RWPE2 (cell line): ENCODE measurements around the gene HCST.

Experiments
- ATAC-seq: fragments of 200-7000 bp; cut with Tn5 transposase; 3 replicates; pipeline ENCODE4 v1.9.1; 2021; ENCODE audit warnings: low read depth
- DNase-seq: peaks from one replicate; pipeline ENCODE4 v3.0.0-alpha.2; 2020; ENCODE audit warnings: low spot score
- H3K27ac ChIP-seq: fragments of 450-650 bp; 2 replicates; pipeline ENCODE4 v1.5.1; 2017; ENCODE audit warnings: mild to moderate bottlenecking; ENCODE audit not compliant: poor library complexity, severe bottlenecking
- H3K27me3 ChIP-seq: fragments of 250-450 bp; sonication (Bioruptor Pico); 2 replicates; pipeline ENCODE4 v1.5.1; 2021; ENCODE audit warnings: mild to moderate bottlenecking, moderate library complexity; ENCODE audit not compliant: insufficient read depth, poor library complexity, severe bottlenecking
- H3K36me3 ChIP-seq: fragments of 250-450 bp; sonication (Bioruptor Pico); 2 replicates; pipeline ENCODE4 v1.5.1; 2020; ENCODE audit warnings: low read depth, mild to moderate bottlenecking, moderate library complexity
- H3K4me1 ChIP-seq: fragments of 250-450 bp; sonication (Bioruptor Pico); 2 replicates; pipeline ENCODE4 v1.5.1; 2021; ENCODE audit warnings: mild to moderate bottlenecking, moderate library complexity; ENCODE audit not compliant: insufficient read depth, poor library complexity, severe bottlenecking
- H3K4me3 ChIP-seq: fragments of 250-450 bp; sonication (Bioruptor Pico); 2 replicates; pipeline ENCODE4 v1.5.1; 2021; ENCODE audit warnings: mild to moderate bottlenecking, moderate library complexity; ENCODE audit not compliant: severe bottlenecking
- H3K9me3 ChIP-seq: fragments of 250-450 bp; sonication (Bioruptor Pico); 2 replicates; pipeline ENCODE4 v1.5.1; 2021; ENCODE audit warnings: mild to moderate bottlenecking, moderate library complexity; ENCODE audit not compliant: severe bottlenecking
- TF ChIP-seq, protein P1 (sequence below): fragments of 450-650 bp; IDR thresholded peaks from one replicate; pipeline ENCODE4 v1.5.1; 2017; ENCODE audit warnings: mild to moderate bottlenecking, moderate library complexity; ENCODE audit not compliant: poor library complexity, severe bottlenecking

The HCST gene

DNA sequence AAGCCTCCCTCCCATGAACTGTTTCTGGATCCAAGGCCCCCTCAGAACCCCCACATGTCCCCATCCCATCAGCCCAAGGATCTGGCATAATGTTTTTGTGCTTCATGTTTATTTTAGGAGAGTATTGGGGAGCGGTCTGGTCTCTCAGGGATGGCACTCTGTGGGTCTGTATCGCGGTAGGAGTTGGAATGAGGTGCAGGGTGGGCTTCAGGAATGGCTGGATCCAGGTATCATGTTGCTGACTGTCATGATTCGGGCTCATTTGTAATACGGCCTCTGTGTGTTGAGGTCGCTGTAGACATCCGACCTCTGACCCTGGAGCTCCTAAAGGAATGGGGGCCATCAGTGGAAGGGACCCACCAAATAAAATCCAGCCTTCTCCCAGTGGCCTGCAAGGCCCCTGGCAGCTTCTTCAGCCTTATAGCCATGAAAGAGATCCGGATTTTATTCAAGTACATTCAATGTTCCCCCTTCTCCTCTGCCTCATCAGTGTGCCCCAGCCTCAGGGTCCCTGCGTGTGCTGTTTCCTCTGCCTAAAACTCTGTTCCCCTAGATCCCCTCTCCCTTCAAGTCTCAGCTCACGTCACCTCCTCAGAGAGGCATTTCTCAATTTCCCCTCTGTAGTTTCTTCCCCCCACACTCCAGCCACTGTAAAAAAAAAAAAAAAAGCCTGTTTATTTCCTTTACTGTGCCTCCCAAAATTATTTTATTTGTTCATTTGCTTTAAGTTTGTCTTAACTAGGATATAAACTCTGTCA, 2.2 kb downstream of the HCST start:
- TF ChIP-seq, protein P1, sequence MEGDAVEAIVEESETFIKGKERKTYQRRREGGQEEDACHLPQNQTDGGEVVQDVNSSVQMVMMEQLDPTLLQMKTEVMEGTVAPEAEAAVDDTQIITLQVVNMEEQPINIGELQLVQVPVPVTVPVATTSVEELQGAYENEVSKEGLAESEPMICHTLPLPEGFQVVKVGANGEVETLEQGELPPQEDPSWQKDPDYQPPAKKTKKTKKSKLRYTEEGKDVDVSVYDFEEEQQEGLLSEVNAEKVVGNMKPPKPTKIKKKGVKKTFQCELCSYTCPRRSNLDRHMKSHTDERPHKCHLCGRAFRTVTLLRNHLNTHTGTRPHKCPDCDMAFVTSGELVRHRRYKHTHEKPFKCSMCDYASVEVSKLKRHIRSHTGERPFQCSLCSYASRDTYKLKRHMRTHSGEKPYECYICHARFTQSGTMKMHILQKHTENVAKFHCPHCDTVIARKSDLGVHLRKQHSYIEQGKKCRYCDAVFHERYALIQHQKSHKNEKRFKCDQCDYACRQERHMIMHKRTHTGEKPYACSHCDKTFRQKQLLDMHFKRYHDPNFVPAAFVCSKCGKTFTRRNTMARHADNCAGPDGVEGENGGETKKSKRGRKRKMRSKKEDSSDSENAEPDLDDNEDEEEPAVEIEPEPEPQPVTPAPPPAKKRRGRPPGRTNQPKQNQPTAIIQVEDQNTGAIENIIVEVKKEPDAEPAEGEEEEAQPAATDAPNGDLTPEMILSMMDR = no peak
- Histone ChIP-seq H3K9me3 (no peaks in the 10 kb centered on the region), H3K36me3 (no peaks in the 10 kb centered on the region), H3K4me1 (peaks cover 6% of the 10 kb centered on the region), H3K27me3 (no peaks in the 10 kb centered on the region), H3K4me3 (no peak overlapping the region), H3K27ac (no peak overlapping the region)
- ATAC-seq (no peak), DNase-seq (no peak)

DNA sequence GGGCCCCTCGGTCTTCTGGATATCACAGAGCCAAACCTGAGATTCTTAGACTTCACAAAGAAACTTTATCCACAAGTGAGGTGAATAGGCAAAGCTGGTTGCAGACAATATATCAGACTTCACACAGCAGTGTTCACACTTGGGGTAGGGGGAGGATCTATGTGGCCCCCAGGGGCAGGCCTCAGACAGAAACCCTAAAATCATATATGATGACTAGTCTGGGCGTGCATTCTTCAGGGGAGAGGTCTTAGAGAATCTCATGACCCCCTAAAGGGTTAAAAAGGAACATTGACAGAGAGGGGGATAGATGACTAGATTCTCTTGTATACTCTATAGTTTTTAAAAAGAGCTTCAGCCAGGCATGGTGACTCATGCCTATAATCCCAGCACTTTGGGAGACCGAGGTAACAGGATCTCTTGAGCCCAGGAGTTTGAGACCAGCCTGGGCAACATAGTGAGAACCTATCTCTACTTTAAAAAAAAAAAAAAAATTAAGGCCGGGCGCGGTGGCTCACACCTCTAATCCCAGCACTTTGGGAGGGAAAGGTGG, 2.9 kb downstream of the HCST start:
- Histone ChIP-seq H3K4me1 (peaks cover 6% of the 10 kb centered on the region), H3K9me3 (no peaks in the 10 kb centered on the region), H3K4me3 (no peak overlapping the region), H3K36me3 (no peaks in the 10 kb centered on the region), H3K27me3 (no peaks in the 10 kb centered on the region), H3K27ac (no peak overlapping the region)
- TF ChIP-seq, protein P1 = no peak
- ATAC-seq (no peak), DNase-seq (no peak)

DNA sequence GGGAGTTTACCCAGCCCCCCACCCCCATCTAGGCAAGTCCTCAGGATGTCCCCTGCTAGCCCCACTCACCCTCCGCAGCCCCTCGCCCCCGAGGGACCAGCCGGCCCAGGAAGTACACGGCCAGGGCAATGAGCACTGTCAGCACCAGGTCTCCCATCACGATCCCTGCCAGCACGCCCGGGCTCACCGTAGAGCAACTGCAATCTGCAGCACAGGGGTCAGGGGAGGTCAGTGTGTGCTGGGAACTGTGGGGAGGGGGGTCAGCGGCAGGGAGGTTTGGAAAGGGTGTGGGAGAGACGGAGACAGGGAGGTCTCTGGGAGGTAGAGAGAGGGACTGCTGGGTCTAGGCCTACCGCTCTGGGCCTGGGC, 5.0 kb downstream of the HCST start:
- H3K27me3 ChIP-seq = no peaks in the 10 kb centered on the region
- H3K27ac ChIP-seq = no peak overlapping the region
- no peaks in the 10 kb centered on the region for H3K4me1 ChIP-seq
- no peaks in the 10 kb centered on the region for H3K9me3 ChIP-seq
- TF ChIP-seq, protein P1 = no peak
- no peak for ATAC-seq
- no peak overlapping the region for H3K4me3 ChIP-seq
- no peak for DNase-seq
- H3K36me3 ChIP-seq = no peaks in the 10 kb centered on the region

DNA sequence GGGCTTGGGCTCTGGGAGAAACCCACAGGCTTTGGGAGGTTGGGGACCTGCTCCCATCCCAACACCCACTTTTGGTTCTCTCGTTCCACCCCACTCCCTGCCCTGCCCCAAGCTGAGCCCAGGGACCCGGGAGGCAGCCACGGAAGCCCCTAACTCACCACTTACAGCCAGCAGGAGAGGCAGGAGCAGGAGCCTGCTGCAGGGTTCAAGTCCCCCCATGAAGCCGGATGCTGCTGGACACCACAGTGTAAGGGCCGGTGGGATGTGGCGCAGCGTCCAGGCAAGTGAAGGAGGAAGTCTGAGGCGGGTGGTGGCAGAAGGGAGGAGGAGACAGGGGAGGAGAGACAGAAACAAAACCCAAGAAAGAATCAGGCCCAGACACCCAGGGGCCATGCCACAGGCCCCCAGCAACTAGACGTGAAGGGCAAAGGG, 5.7 kb downstream of the HCST start, which contains the start of gene TYROBP:
Gene TYROBP (minus strand): TSS at position 286 of the 432 bp plus-strand sequence. CDS start 67 bp downstream, at position 219.
- no peak within 1 kb of the TSS for H3K4me3 ChIP-seq
- H3K4me1 ChIP-seq = no peaks in the 10 kb centered on the region
- ATAC-seq (no peak), DNase-seq (no peak)
- H3K9me3 ChIP-seq = no peaks in the 10 kb centered on the region
- TF ChIP-seq, protein P1 = no peak
- no peaks in the 10 kb centered on the region for H3K36me3 ChIP-seq
- H3K27me3 ChIP-seq = no peaks in the 10 kb centered on the region
- H3K27ac ChIP-seq = no peak within 1 kb of the TSS

DNA sequence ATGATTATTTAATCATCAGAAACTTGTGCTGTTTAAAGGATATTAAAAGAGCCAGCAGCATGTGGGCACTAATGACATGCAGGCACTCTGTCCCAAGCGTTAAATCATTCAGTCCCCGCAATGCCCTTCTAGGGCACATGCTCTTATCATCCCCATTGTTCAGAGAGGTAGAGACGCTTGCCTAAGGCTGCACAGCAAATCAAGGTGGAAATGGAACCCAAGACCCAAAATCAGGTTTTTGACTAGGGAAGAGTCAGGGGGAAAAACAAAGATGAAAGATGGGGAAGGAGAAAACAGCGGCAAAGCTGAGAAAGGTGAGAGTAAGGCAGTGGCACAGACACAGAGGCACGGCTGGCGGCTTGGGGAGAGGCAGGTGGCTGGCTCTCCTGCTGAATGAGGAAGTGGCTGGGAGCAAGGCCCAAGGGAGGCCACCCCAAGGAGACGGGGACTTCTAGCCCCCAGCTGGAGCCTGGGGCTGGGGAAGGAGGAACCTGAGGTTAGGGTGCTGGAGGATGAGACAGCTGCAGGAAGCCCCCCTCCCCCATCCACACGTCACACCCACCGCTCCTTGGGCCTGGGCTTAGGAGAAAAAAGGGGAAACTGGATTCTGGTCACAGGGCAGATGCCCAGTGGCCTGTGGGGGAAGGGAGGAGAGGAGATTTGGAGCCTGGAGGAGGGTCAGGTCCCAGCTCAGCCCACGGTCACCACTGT, 6.8 kb downstream of the HCST start:
- Histone ChIP-seq H3K36me3 (no peaks in the 10 kb centered on the region), H3K27me3 (no peaks in the 10 kb centered on the region), H3K9me3 (no peaks in the 10 kb centered on the region), H3K4me3 (no peak overlapping the region), H3K4me1 (no peaks in the 10 kb centered on the region), H3K27ac (no peak overlapping the region)
- TF ChIP-seq, protein P1 = no peak
- DNase-seq (no peak), ATAC-seq (no peak)
